CD4-positive, alpha-beta T cell treated with Interleukin-4 for 1 hour (primary cell): ENCODE measurements around the gene RIPOR1.
"Not testable (repeated sequence)": the region's sequence is repeated elsewhere in the genome, so short reads cannot be mapped to it uniquely, and the experiment has no call there.

Experiments
- DNase-seq, 2 donors: peaks; one replicate each; pipeline ENCODE4 v3.0.0-alpha.2; 2020 to 2022

RIPOR1 gene

GRCh38 chr16:67528222-67528869 lies at the start of gene RIPOR1:
TSS of gene RIPOR1 (plus strand) at chr16:67528829. CDS start at chr16:67538447, 9,618 bp downstream.
- DNase-seq: peak; percentile 44 to 53

- peak; percentile 98 to 99 for DNase-seq
Observed at GRCh38 chr16:67480833-67481560, 47.6 kb upstream of the RIPOR1 start, which contains the start of gene ATP6V0D1. TSS of gene ATP6V0D1 (minus strand) at chr16:67481157. CDS start at chr16:67481086, 71 bp downstream.

GRCh38 chr16:67481561-67482232 lies 46.9 kb upstream of the RIPOR1 start:
- DNase-seq: peak; percentile 33

GRCh38 chr16:67482233-67482924 lies 46.2 kb upstream of the RIPOR1 start:
- no peak for DNase-seq

- DNase-seq: no peak
Observed at GRCh38 chr16:67483150-67483549, 45.5 kb upstream of the RIPOR1 start, which contains the start of gene AGRP. TSS of gene AGRP (minus strand) at chr16:67483547. CDS start at chr16:67483398, 149 bp downstream.

- no peak for DNase-seq
Observed at GRCh38 chr16:67483731-67484525, 44.7 kb upstream of the RIPOR1 start.

- DNase-seq: no peak
Observed at GRCh38 chr16:67486805-67487204, 41.8 kb upstream of the RIPOR1 start.

- not testable (repeated sequence) for DNase-seq
Observed at GRCh38 chr16:67487561-67487960, 41.1 kb upstream of the RIPOR1 start.

GRCh38 chr16:67489401-67490083 lies 39.1 kb upstream of the RIPOR1 start:
- DNase-seq: no peak

- DNase-seq: no peak
Observed at GRCh38 chr16:67490335-67491096, 38.1 kb upstream of the RIPOR1 start.

- no peak for DNase-seq
Observed at GRCh38 chr16:67499106-67499505, 29.5 kb upstream of the RIPOR1 start.

- DNase-seq: peak; percentile 77 to 82
Observed at GRCh38 chr16:67504031-67505021, 24.3 kb upstream of the RIPOR1 start.

GRCh38 chr16:67506468-67506867 lies 22.2 kb upstream of the RIPOR1 start:
- no peak for DNase-seq

- DNase-seq: no peak
Observed at GRCh38 chr16:67509016-67509415, 19.6 kb upstream of the RIPOR1 start.

- DNase-seq: not testable (repeated sequence)
Observed at GRCh38 chr16:67513892-67514291, 14.7 kb upstream of the RIPOR1 start.

- DNase-seq: peak; percentile 88 to 92
Observed at GRCh38 chr16:67514382-67514828, 14.2 kb upstream of the RIPOR1 start.

GRCh38 chr16:67516296-67517154 lies 12.1 kb upstream of the RIPOR1 start:
- DNase-seq: no peak

GRCh38 chr16:67517155-67517445 lies 11.5 kb upstream of the RIPOR1 start:
- DNase-seq: no peak
